HEK293T (cell line): Measurements from ENCODE around the gene FADD.

Experiments used
- CTCF ChIA-PET: fragments of 350-600 bp; formaldehyde crosslinking; extraction: SDS; loops from one replicate; lab custom pipeline; 2021; ENCODE audit warnings: antibody characterized with exemption, inconsistent platforms; lab: Yijun Ruan, JAX
- POLR2A ChIA-PET: fragments of 350-600 bp; formaldehyde crosslinking; extraction: SDS; loops from one replicate; lab custom pipeline; 2020; ENCODE audit warnings: antibody characterized with exemption, inconsistent platforms; lab: Yijun Ruan, JAX
- DNase-seq: peaks from one replicate; pipeline ENCODE4 v3.0.0; 2012; ENCODE audit warnings: mixed read lengths; ENCODE audit errors: extremely low spot score
- ARNT ChIP-seq: fragments of 450-650 bp; IDR thresholded peaks from 2 replicates; pipeline ENCODE4 v1.6.1; 2017; ENCODE audit warnings: mild to moderate bottlenecking
- BHLHE40 ChIP-seq: fragments of 450-650 bp; IDR thresholded peaks from 2 replicates; pipeline ENCODE4 v1.6.1; 2016; ENCODE audit warnings: mild to moderate bottlenecking, moderate library complexity, borderline replicate concordance
- CTBP1 ChIP-seq: fragments of 450-650 bp; IDR thresholded peaks from 2 replicates; pipeline ENCODE4 v1.6.1; 2016; ENCODE audit warnings: borderline replicate concordance
- ELF4 ChIP-seq: fragments of 450-650 bp; IDR thresholded peaks from 2 replicates; pipeline ENCODE4 v1.6.1; 2017; ENCODE audit warnings: antibody characterized with exemption
- FOXA1 ChIP-seq: fragments of 450-650 bp; IDR thresholded peaks from 2 replicates; pipeline ENCODE4 v1.6.1; 2016; ENCODE audit warnings: mild to moderate bottlenecking
- FOXK2 ChIP-seq: fragments of 450-650 bp; IDR thresholded peaks from 2 replicates; pipeline ENCODE4 v1.6.1; 2016; ENCODE audit warnings: mild to moderate bottlenecking
- FOXM1 ChIP-seq: fragments of 450-650 bp; IDR thresholded peaks from 2 replicates; pipeline ENCODE4 v1.6.1; 2017; ENCODE audit warnings: mild to moderate bottlenecking, borderline replicate concordance
- HDGF ChIP-seq: fragments of 450-650 bp; IDR thresholded peaks from 2 replicates; pipeline ENCODE4 v1.6.1; 2017; ENCODE audit warnings: antibody characterized with exemption, borderline replicate concordance
- L3MBTL2 ChIP-seq: fragments of 450-650 bp; conservative IDR thresholded peaks from 2 replicates; pipeline ENCODE4 v1.6.1; 2016; ENCODE audit warnings: mild to moderate bottlenecking
- LEF1 ChIP-seq: fragments of 450-650 bp; IDR thresholded peaks from 2 replicates; pipeline ENCODE4 v1.6.1; 2017; ENCODE audit warnings: mild to moderate bottlenecking, borderline replicate concordance
- NFRKB ChIP-seq: fragments of 450-650 bp; IDR thresholded peaks from 2 replicates; pipeline ENCODE4 v1.6.1; 2016; ENCODE audit warnings: mild to moderate bottlenecking, moderate library complexity
- SP1 ChIP-seq: fragments of 450-650 bp; IDR thresholded peaks from 2 replicates; pipeline ENCODE4 v1.6.1; 2017
- SUZ12 ChIP-seq: fragments of 450-650 bp; IDR thresholded peaks from 2 replicates; pipeline ENCODE4 v1.6.1; 2016; ENCODE audit warnings: mild to moderate bottlenecking
- TARDBP ChIP-seq: fragments of 450-650 bp; IDR thresholded peaks from 2 replicates; pipeline ENCODE4 v1.6.1; 2016
- ZNF384 ChIP-seq: fragments of 450-650 bp; IDR thresholded peaks from 2 replicates; pipeline ENCODE4 v1.6.1; 2016
- TF ChIP-seq, protein P1 (sequence below): fragments of 450-650 bp; IDR thresholded peaks from 2 replicates; pipeline ENCODE4 v1.6.1; 2016

FADD gene

GRCh38 chr11:70233511-70233934 lies 30.4 kb downstream of the FADD start:
- ChIA-PET POLR2A (no interaction called here), CTCF (no interaction called here)
- TF ChIP-seq SUZ12: no peak
- DNase-seq: no peak

DNA sequence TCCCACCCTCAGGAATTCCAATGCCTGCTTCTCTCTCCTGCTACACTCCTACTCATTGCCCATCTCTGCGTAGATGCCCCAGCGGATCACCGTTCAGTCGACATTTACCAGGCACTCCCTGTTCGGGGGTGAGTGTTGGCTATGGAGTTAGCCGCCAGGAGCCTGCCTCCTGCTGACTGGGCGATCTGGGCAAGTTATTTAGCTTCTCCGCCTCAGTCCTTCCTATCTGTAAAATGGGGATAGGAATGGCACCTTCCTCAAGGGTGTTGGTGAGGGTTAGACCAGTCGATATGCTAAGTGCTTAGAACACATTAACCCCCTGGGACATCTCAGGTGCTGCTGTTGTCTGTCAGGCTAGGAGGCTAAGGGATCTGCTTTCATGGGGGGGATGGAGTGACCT lies 30.9 kb downstream of the FADD start:
- no peak for TF ChIP-seq NFRKB
- no peak for TF ChIP-seq ZNF384
- no peak for TF ChIP-seq CTBP1
- TF ChIP-seq ELF4: no peak
- TF ChIP-seq TARDBP: no peak
- DNase-seq: no peak
- POLR2A ChIA-PET: no interaction called here
- CTCF ChIA-PET: no interaction called here

DNA sequence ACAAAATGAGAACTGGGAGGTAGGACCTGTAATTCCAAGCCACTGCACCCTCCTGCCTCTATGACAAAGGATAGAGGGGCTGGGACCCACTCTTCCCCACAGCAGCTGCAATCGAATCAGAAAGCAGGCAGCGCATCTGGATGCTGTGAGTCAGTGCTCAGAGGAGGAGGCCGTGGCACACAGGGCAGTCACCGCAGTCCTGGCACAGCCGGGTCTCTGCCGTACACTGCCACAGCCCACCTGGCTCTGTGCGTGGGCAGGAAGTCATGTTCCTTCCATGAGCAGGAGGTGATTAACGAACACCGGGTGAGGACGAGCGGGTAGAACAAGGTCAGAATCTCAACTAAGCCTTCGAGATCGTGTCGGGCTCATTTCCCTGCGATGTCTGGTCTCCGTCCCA lies 37.2 kb downstream of the FADD start:
- CTCF ChIA-PET: no interaction called here
- POLR2A ChIA-PET: no interaction called here

GRCh38 chr11:70241709-70242108 lies 38.6 kb downstream of the FADD start:
- ChIA-PET POLR2A (no interaction called here), CTCF (no interaction called here)
- no peak for TF ChIP-seq ARNT
- no peak for TF ChIP-seq FOXA1
- TF ChIP-seq ELF4: no peak
- no peak for TF ChIP-seq SUZ12
- no peak for TF ChIP-seq LEF1
- no peak for TF ChIP-seq ZNF384
- no peak for TF ChIP-seq FOXK2
- no peak for TF ChIP-seq FOXM1
- no peak for TF ChIP-seq TARDBP
- no peak for TF ChIP-seq NFRKB
- no peak for TF ChIP-seq SP1
- TF ChIP-seq BHLHE40: no peak

More for the DNA sequence above, 37.2 kb downstream of the FADD start:
- no peak for DNase-seq
- no peak for TF ChIP-seq SP1
- no peak for TF ChIP-seq CTBP1
- TF ChIP-seq NFRKB: no peak
- TF ChIP-seq FOXM1: no peak
- TF ChIP-seq, protein P1, sequence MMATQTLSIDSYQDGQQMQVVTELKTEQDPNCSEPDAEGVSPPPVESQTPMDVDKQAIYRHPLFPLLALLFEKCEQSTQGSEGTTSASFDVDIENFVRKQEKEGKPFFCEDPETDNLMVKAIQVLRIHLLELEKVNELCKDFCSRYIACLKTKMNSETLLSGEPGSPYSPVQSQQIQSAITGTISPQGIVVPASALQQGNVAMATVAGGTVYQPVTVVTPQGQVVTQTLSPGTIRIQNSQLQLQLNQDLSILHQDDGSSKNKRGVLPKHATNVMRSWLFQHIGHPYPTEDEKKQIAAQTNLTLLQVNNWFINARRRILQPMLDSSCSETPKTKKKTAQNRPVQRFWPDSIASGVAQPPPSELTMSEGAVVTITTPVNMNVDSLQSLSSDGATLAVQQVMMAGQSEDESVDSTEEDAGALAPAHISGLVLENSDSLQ: no peak
- TF ChIP-seq FOXK2: no peak
- TF ChIP-seq SUZ12: no peak
- no peak for TF ChIP-seq BHLHE40
- no peak for TF ChIP-seq TARDBP
- no peak for TF ChIP-seq L3MBTL2

DNA sequence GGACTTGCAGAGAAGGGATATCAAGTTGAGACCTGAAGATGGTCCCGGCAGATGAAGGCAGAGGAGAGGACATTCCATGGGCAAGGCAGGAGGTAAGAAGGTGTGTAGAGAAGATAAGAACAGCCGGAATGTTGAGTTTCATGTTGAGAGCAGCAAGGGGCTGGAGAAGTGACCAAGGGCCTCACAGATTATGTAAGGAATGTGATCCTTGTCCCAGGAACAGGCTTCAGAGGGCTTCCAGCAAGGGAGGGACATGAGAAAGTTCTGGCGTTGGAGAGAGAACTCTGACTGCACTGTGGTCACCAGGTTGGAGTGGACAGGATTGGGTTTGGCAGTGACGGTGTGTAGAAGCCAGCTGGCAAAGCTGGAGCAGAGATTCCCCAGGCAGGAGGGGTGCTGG lies 39.8 kb downstream of the FADD start:
- CTCF ChIA-PET: no interaction called here
- DNase-seq: no peak
- POLR2A ChIA-PET: no interaction called here
- no peak for TF ChIP-seq BHLHE40
- TF ChIP-seq, protein P1: no peak
- no peak for TF ChIP-seq HDGF
- TF ChIP-seq LEF1: no peak
- no peak for TF ChIP-seq ARNT
- TF ChIP-seq L3MBTL2: no peak
- TF ChIP-seq FOXK2: no peak
- no peak for TF ChIP-seq CTBP1
- no peak for TF ChIP-seq FOXA1
- TF ChIP-seq FOXM1: no peak
- TF ChIP-seq TARDBP: no peak
- TF ChIP-seq SP1: no peak
- TF ChIP-seq SUZ12: no peak

More at GRCh38 chr11:70241709-70242108, 38.6 kb downstream of the FADD start:
- no peak for DNase-seq

DNA sequence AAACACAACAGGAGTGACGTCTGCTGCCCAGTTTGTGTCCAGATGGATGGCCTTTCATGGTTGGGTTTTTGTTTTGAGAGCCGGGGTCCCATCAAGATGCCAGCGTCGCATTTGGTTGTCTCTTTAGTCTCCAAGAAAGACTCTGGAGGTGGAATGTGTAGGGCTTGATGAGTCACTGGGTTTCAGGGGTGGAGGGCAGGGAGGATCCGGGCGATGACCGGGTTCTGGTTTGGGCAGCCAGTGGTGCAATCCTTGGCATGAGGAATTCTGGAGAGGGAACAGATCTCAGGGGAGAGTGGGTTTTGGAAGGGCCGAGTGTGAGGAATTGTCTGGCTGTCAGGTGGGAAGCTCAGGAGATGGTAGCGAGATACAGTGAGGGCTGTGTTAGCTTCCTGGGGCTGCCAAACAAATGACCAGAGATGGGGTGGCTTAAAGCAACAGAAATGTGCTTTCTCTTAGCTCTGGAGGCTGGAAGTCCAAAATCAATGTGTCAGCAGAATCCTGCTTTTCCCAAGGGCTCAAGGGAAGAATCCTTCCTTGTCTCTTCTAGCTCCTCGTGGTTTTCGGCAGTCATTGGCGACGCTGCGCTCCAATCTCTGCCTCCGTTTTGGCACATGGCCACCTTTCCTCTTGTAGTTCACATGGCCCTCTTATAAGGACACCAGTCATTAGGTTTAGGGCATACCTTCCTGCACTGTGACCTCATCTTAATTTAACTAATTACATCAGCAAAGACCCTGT lies 41.0 kb downstream of the FADD start:
- CTCF ChIA-PET: no interaction called here
- no peak for DNase-seq
- POLR2A ChIA-PET: no interaction called here
- no peak for TF ChIP-seq FOXM1
- no peak for TF ChIP-seq TARDBP
- no peak for TF ChIP-seq SP1
- TF ChIP-seq CTBP1: no peak
- no peak for TF ChIP-seq SUZ12
- no peak for TF ChIP-seq FOXK2
- TF ChIP-seq ARNT: no peak
- TF ChIP-seq L3MBTL2: no peak
- no peak for TF ChIP-seq NFRKB
- TF ChIP-seq BHLHE40: no peak
- TF ChIP-seq HDGF: no peak
- TF ChIP-seq ZNF384: no peak
- no peak for TF ChIP-seq ELF4
- TF ChIP-seq, protein P1: no peak
- TF ChIP-seq LEF1: no peak
- no peak for TF ChIP-seq FOXA1
